Measurements from ENCODE around the gene GUCY2D.

The GUCY2D gene

DNA sequence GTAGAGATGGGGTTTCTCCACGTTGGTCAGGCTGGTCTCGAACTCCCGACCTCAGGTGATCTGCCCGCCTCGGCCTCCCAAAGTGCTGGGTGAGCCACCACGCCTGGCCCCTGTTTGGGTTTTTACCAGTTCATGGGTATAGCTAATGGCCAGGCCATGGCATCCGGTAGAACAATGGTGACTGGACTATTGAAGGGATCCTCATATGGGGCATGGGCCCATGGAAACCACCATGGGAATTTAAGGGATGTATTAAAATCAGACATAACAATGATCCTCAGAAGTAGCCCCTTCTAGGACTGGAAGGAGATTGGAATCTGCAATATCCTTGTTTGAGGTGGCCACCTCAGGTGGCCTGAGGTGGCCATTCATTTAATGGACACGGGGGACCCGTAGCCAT is 17.5 kb upstream of the GUCY2D start:
- Histone ChIP-seq H4K91ac (ENCODE audit: low read depth, low read length, poor library complexity) (no peak overlapping the region), H3K36me3 (replicated peaks in 1 of 2; ENCODE audit: control insufficient read depth in 2 of 2, insufficient read depth in 2 of 2, low read length in 2 of 2) (no peaks in the 10 kb centered on the region), H3K4me2 (ENCODE audit: insufficient read depth, low read length, poor library complexity, severe bottlenecking) (no peak overlapping the region), H2BK15ac (ENCODE audit: low read length) (no peak overlapping the region), H3K4me3 (ENCODE audit: low read length in 2 of 2) (no peak overlapping the region), H3K27me3 (ENCODE audit: control insufficient read depth in 3 of 3, insufficient read depth in 3 of 3, low read depth in 1 of 3, low read length in 3 of 3) (peaks cover 0 to 3% (median 0%) of the 10 kb centered on the region in 3 experiments), H2BK120ac (ENCODE audit: low read depth, low read length) (no peak overlapping the region), H2AK5ac (ENCODE audit: low read depth, low read length) (no peak overlapping the region), H3K79me1 (ENCODE audit: low read depth, low read length) (no peaks in the 10 kb centered on the region), H4K8ac (ENCODE audit: low read depth, low read length) (no peak overlapping the region), H3K27ac (replicated peaks; ENCODE audit: low read length) (no peak overlapping the region), H2BK12ac (ENCODE audit: low read length) (no peak overlapping the region), H3K23ac (ENCODE audit: low read depth, low read length, poor library complexity) (no peak overlapping the region), H2BK5ac (ENCODE audit: low read length) (no peak overlapping the region), H3K4ac (ENCODE audit: low read length) (no peak overlapping the region), H3K9ac (ENCODE audit: low read depth, low read length, poor library complexity) (no peak overlapping the region), H2AFZ (ENCODE audit: low read length) (no peak overlapping the region), H3K9me3 (replicated peaks in 1 of 2; ENCODE audit: control insufficient read depth in 2 of 2, insufficient read depth in 1 of 2, low read depth in 1 of 2, low read length in 2 of 2) (no peaks in the 10 kb centered on the region), H3K18ac (ENCODE audit: low read length) (no peak overlapping the region), H3K4me1 (ENCODE audit: control insufficient read depth in 2 of 2, insufficient read depth in 1 of 2, low read depth in 1 of 2, low read length in 2 of 2) (no peaks in the 10 kb centered on the region), H3K14ac (ENCODE audit: low read length) (no peak overlapping the region)
- DNase-seq (ENCODE audit: low spot score), result no peak
- WGBS, 2 donors (ENCODE audit: extremely low coverage in 2 of 2, insufficient read length in 2 of 2, insufficient replicate concordance in 1 of 2), result no CpG with 5 or more reads among the region's 9 CpGs

DNA sequence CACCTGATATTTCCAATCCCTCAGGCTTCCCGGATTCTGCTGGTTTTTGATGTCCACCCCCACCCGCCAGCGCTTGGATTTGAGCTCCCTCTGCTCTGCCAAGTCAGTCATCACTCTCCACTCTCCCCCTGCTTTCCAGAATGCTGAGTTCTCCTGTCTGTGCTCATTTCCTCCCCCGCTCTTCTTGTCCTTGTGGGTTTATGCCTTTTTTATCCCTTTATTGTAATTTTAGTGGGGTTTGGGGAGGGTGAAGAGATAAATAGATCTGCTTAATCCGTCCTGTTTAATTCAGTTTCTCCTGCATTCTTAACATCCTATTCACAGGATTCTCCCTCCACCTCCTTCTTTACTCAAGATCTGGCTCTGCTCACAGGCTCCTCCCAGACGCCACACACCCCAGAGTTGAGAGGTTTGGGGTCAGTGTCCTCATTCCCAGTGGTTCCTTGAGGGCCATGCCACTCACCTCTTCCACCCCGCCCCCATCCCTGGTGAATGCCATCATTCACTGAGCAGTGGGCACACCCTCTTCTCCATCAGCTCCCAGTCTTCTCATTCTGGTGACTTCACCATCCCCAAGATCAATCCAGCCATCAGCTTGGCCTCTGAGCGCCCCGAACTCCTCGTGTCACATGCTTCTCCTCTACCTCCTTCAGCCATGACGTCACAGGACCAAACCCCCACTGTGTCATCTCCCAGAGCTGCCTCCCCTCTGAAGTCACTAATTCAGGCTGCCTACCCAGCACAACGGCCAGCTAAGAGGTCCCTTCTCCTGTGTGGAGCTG is 15.1 kb upstream of the GUCY2D start:
- Histone ChIP-seq H2BK5ac (ENCODE audit: low read length) (no peak overlapping the region), H3K4me2 (ENCODE audit: insufficient read depth, low read length, poor library complexity, severe bottlenecking) (no peak overlapping the region), H3K27me3 (ENCODE audit: control insufficient read depth in 3 of 3, insufficient read depth in 3 of 3, low read depth in 1 of 3, low read length in 3 of 3) (peaks cover 0 to 5% (median 0%) of the 10 kb centered on the region in 3 experiments), H2BK12ac (ENCODE audit: low read length) (no peak overlapping the region), H3K4ac (ENCODE audit: low read length) (no peak overlapping the region), H3K9ac (ENCODE audit: low read depth, low read length, poor library complexity) (no peak overlapping the region), H3K27ac (replicated peaks; ENCODE audit: low read length) (no peak overlapping the region), H3K79me1 (ENCODE audit: low read depth, low read length) (no peaks in the 10 kb centered on the region), H3K23ac (ENCODE audit: low read depth, low read length, poor library complexity) (no peak overlapping the region), H3K4me1 (ENCODE audit: control insufficient read depth in 2 of 2, insufficient read depth in 1 of 2, low read depth in 1 of 2, low read length in 2 of 2) (peaks cover 0 to 2% of the 10 kb centered on the region in 2 donors), H3K36me3 (replicated peaks in 1 of 2; ENCODE audit: control insufficient read depth in 2 of 2, insufficient read depth in 2 of 2, low read length in 2 of 2) (no peaks in the 10 kb centered on the region), H4K8ac (ENCODE audit: low read depth, low read length) (no peak overlapping the region), H4K91ac (ENCODE audit: low read depth, low read length, poor library complexity) (no peak overlapping the region), H2BK15ac (ENCODE audit: low read length) (no peak overlapping the region), H3K18ac (ENCODE audit: low read length) (peak overlapping the region; percentile 20), H2BK120ac (ENCODE audit: low read depth, low read length) (no peak overlapping the region), H3K14ac (ENCODE audit: low read length) (no peak overlapping the region), H2AFZ (ENCODE audit: low read length) (peak overlapping the region; percentile 13), H3K9me3 (replicated peaks in 1 of 2; ENCODE audit: control insufficient read depth in 2 of 2, insufficient read depth in 1 of 2, low read depth in 1 of 2, low read length in 2 of 2) (no peaks in the 10 kb centered on the region), H3K4me3 (ENCODE audit: low read length in 2 of 2) (no peak overlapping the region), H2AK5ac (ENCODE audit: low read depth, low read length) (no peak overlapping the region)
- WGBS, 2 donors (ENCODE audit: extremely low coverage in 2 of 2, insufficient read length in 2 of 2, insufficient replicate concordance in 1 of 2), result no CpG with 5 or more reads among the region's 12 CpGs
- no peak for DNase-seq (ENCODE audit: low spot score)

DNA sequence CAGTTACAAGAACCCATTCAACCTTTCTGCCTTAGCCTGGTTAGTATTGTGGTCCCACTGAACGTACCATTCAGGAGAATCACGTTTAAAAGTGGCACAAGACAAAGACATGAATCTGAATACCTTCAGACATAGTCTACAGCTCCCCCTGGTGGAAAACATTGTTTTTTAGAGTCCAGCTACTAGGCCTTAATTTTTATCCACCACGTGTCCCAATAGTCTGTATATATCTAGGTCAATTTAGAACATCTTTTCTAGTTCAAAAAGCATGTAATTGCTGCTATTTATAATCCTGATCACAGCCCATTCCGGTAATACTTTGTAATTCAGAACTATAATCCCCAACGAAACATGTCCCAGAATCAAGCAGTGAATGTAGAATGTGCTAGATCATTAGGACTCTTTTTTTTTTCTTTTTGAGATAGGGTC is 13.7 kb upstream of the GUCY2D start:
- H3K79me1 ChIP-seq (ENCODE audit: low read depth, low read length), result no peaks in the 10 kb centered on the region
- no peak overlapping the region for H3K18ac ChIP-seq (ENCODE audit: low read length)
- no peak overlapping the region for H2BK15ac ChIP-seq (ENCODE audit: low read length)
- no peak overlapping the region for H3K27ac ChIP-seq (replicated peaks; ENCODE audit: low read length)
- H4K8ac ChIP-seq (ENCODE audit: low read depth, low read length), result no peak overlapping the region
- H3K9ac ChIP-seq (ENCODE audit: low read depth, low read length, poor library complexity), result no peak overlapping the region
- no peak overlapping the region for H2BK5ac ChIP-seq (ENCODE audit: low read length)
- H3K27me3 ChIP-seq (ENCODE audit: control insufficient read depth in 3 of 3, insufficient read depth in 3 of 3, low read depth in 1 of 3, low read length in 3 of 3), result peaks cover 0 to 5% (median 2%) of the 10 kb centered on the region in 3 experiments
- no peaks in the 10 kb centered on the region for H3K36me3 ChIP-seq (replicated peaks in 1 of 2; ENCODE audit: control insufficient read depth in 2 of 2, insufficient read depth in 2 of 2, low read length in 2 of 2)
- no peak overlapping the region for H2BK12ac ChIP-seq (ENCODE audit: low read length)
- H4K91ac ChIP-seq (ENCODE audit: low read depth, low read length, poor library complexity), result no peak overlapping the region
- H3K4ac ChIP-seq (ENCODE audit: low read length), result no peak overlapping the region
- H2AFZ ChIP-seq (ENCODE audit: low read length), result peak overlapping the region; percentile 64
- no peaks in the 10 kb centered on the region for H3K9me3 ChIP-seq (replicated peaks in 1 of 2; ENCODE audit: control insufficient read depth in 2 of 2, insufficient read depth in 1 of 2, low read depth in 1 of 2, low read length in 2 of 2)
- no peak overlapping the region for H3K4me3 ChIP-seq (ENCODE audit: low read length in 2 of 2)
- DNase-seq (ENCODE audit: low spot score), result peak; percentile 74
- H3K4me2 ChIP-seq (ENCODE audit: insufficient read depth, low read length, poor library complexity, severe bottlenecking), result no peak overlapping the region
- H3K23ac ChIP-seq (ENCODE audit: low read depth, low read length, poor library complexity), result no peak overlapping the region
- H2AK5ac ChIP-seq (ENCODE audit: low read depth, low read length), result no peak overlapping the region
- peaks cover 0 to 2% of the 10 kb centered on the region in 2 donors for H3K4me1 ChIP-seq (ENCODE audit: control insufficient read depth in 2 of 2, insufficient read depth in 1 of 2, low read depth in 1 of 2, low read length in 2 of 2)
- no peak overlapping the region for H3K14ac ChIP-seq (ENCODE audit: low read length)
- H2BK120ac ChIP-seq (ENCODE audit: low read depth, low read length), result no peak overlapping the region
- WGBS, 2 donors (ENCODE audit: extremely low coverage in 2 of 2, insufficient read length in 2 of 2, insufficient replicate concordance in 1 of 2), result no CpG with 5 or more reads among the region's 5 CpGs

DNA sequence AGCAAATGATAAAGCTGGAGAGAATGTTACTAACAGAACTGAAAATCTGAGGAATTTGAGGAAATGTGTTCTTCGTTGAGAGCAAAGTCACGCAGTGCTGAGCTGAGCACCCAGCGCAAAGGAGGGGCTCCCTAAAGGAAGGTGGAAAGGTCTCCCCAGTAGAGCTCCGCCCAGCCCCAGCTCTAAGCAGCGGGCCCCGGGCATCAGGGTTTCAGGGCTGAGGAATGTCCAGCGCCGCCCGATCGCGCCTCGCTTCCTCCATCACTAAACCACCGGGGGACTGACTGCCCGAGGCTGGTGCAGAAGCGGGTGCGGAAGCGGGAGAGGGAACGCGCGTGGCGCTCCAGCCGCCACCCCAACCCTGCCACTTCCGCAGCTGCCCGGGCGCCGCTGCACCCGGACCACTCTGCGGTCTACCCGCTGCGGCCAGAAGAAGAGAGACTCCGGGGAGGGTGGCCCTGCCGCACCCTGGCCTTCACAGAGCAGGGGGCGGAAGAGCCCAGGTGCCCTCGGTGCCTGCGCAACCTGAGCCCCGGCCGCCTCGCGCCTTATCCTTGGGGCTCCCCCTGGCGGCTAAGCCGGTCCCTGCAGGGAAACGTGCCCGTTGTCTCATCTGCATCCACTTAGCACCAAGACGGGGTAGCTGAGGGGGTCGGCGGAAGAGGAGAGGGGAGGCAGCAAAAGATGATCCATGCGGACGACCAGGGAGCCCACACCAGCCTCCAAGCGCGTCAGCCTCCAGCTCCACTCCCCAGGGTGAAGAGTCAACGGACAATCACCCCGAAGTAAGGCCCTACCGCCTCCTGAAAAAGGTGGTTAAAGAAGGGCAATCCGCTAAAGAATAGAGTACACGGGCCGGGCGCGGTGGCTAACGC is 12.4 kb upstream of the GUCY2D start:
- peak overlapping the region; percentile 73 for H3K9ac ChIP-seq (ENCODE audit: low read depth, low read length, poor library complexity)
- peak; percentile 82 for DNase-seq (ENCODE audit: low spot score)
- H3K18ac ChIP-seq (ENCODE audit: low read length), result peak overlapping the region; percentile 93
- H2BK15ac ChIP-seq (ENCODE audit: low read length), result no peak overlapping the region
- no peak overlapping the region for H2BK120ac ChIP-seq (ENCODE audit: low read depth, low read length)
- no peak overlapping the region for H4K91ac ChIP-seq (ENCODE audit: low read depth, low read length, poor library complexity)
- H3K23ac ChIP-seq (ENCODE audit: low read depth, low read length, poor library complexity), result peak overlapping the region; percentile 32
- no peak overlapping the region for H2BK5ac ChIP-seq (ENCODE audit: low read length)
- peak overlapping the region; percentile 100 for H3K4me2 ChIP-seq (ENCODE audit: insufficient read depth, low read length, poor library complexity, severe bottlenecking)
- no peak overlapping the region for H3K4ac ChIP-seq (ENCODE audit: low read length)
- peaks cover 0 to 2% of the 10 kb centered on the region in 2 donors for H3K4me1 ChIP-seq (ENCODE audit: control insufficient read depth in 2 of 2, insufficient read depth in 1 of 2, low read depth in 1 of 2, low read length in 2 of 2)
- H3K14ac ChIP-seq (ENCODE audit: low read length), result peak overlapping the region; percentile 57
- H3K36me3 ChIP-seq (replicated peaks in 1 of 2; ENCODE audit: control insufficient read depth in 2 of 2, insufficient read depth in 2 of 2, low read length in 2 of 2), result no peaks in the 10 kb centered on the region
- WGBS, 2 donors (ENCODE audit: extremely low coverage in 2 of 2, insufficient read length in 2 of 2, insufficient replicate concordance in 1 of 2), result no CpG with 5 or more reads among the region's 59 CpGs
- peak overlapping the region; percentile 100 for H2AFZ ChIP-seq (ENCODE audit: low read length)
- no peak overlapping the region for H2BK12ac ChIP-seq (ENCODE audit: low read length)
- H3K79me1 ChIP-seq (ENCODE audit: low read depth, low read length), result no peaks in the 10 kb centered on the region
- no peak overlapping the region for H3K27ac ChIP-seq (replicated peaks; ENCODE audit: low read length)
- no peak overlapping the region for H2AK5ac ChIP-seq (ENCODE audit: low read depth, low read length)
- no peaks in the 10 kb centered on the region for H3K9me3 ChIP-seq (replicated peaks in 1 of 2; ENCODE audit: control insufficient read depth in 2 of 2, insufficient read depth in 1 of 2, low read depth in 1 of 2, low read length in 2 of 2)
- peaks cover 0 to 6% (median 5%) of the 10 kb centered on the region in 3 experiments for H3K27me3 ChIP-seq (ENCODE audit: control insufficient read depth in 3 of 3, insufficient read depth in 3 of 3, low read depth in 1 of 3, low read length in 3 of 3)
- no peak overlapping the region for H4K8ac ChIP-seq (ENCODE audit: low read depth, low read length)
- H3K4me3 ChIP-seq (ENCODE audit: low read length in 2 of 2), result peak overlapping the region; percentile 45 to 86

All from neuronal stem cell (in vitro differentiated cells).